NCI-H69 (cell line): ENCODE measurements around the gene SNRK.

ENCODE experiments used
- DNase-seq: peaks from one replicate; lab custom pipeline; 2025; lab: John Stamatoyannopoulos, UW

The SNRK gene

GRCh38 chr3:43286115-43286840 lies at the start of gene SNRK:
TSS of gene SNRK (plus strand) at chr3:43286540. CDS start at chr3:43303204, 16,664 bp downstream.
- peak; percentile 86 for DNase-seq

- DNase-seq: no peak
Observed at GRCh38 chr3:43238801-43239200, 47.5 kb upstream of the SNRK start.

GRCh38 chr3:43239755-43240154 lies 46.6 kb upstream of the SNRK start:
- DNase-seq: no peak

- DNase-seq: no peak
Observed at GRCh38 chr3:43243590-43244587, 42.5 kb upstream of the SNRK start.

- no peak for DNase-seq
Observed at GRCh38 chr3:43244694-43245093, 41.6 kb upstream of the SNRK start.

GRCh38 chr3:43246976-43247375 lies 39.4 kb upstream of the SNRK start:
- DNase-seq: no peak

- no peak for DNase-seq
Observed at GRCh38 chr3:43247561-43248184, 38.7 kb upstream of the SNRK start.

GRCh38 chr3:43248185-43248583 lies 38.2 kb upstream of the SNRK start:
- DNase-seq: no peak

- no peak for DNase-seq
Observed at GRCh38 chr3:43248973-43249372, 37.4 kb upstream of the SNRK start.

- DNase-seq: no peak
Observed at GRCh38 chr3:43249405-43249804, 36.9 kb upstream of the SNRK start.

- DNase-seq: no peak
Observed at GRCh38 chr3:43253294-43253693, 33.0 kb upstream of the SNRK start.

GRCh38 chr3:43254125-43254524 lies 32.2 kb upstream of the SNRK start:
- DNase-seq: no peak

GRCh38 chr3:43255662-43256061 lies 30.7 kb upstream of the SNRK start:
- no peak for DNase-seq

- DNase-seq: no peak
Observed at GRCh38 chr3:43256714-43257461, 29.5 kb upstream of the SNRK start.

GRCh38 chr3:43257850-43258249 lies 28.5 kb upstream of the SNRK start:
- DNase-seq: no peak

GRCh38 chr3:43259626-43260025 lies 26.7 kb upstream of the SNRK start:
- no peak for DNase-seq

- DNase-seq: no peak
Observed at GRCh38 chr3:43260412-43260811, 25.9 kb upstream of the SNRK start.

GRCh38 chr3:43262194-43262593 lies 24.1 kb upstream of the SNRK start:
- DNase-seq: no peak

GRCh38 chr3:43266451-43266850 lies 19.9 kb upstream of the SNRK start:
- no peak for DNase-seq

- no peak for DNase-seq
Observed at GRCh38 chr3:43266995-43267394, 19.3 kb upstream of the SNRK start.

- DNase-seq: no peak
Observed at GRCh38 chr3:43268636-43269035, 17.7 kb upstream of the SNRK start.

- DNase-seq: no peak
Observed at GRCh38 chr3:43270078-43270477, 16.3 kb upstream of the SNRK start.
